DMS53 treated with DMSO at 0.1 percent for 48 hours (cell line): ENCODE data around the gene CFAP45.

ENCODE experiments used
- DNase-seq: peaks from one replicate; lab custom pipeline; 2025; ENCODE audit not compliant: unreplicated experiment; lab: John Stamatoyannopoulos, UW

The CFAP45 gene

GRCh38 chr1:159856576-159856975 is 43.4 kb downstream of the CFAP45 start:
- DNase-seq: peak; percentile 16

GRCh38 chr1:159855709-159856108 is 44.3 kb downstream of the CFAP45 start:
- no peak for DNase-seq

- peak; percentile 65 for DNase-seq
These were observed 45.2 kb downstream of the CFAP45 start for GRCh38 chr1:159854693-159855192.

- peak; percentile 74 for DNase-seq
These were observed 45.8 kb downstream of the CFAP45 start for GRCh38 chr1:159854116-159854692.

GRCh38 chr1:159853417-159854115 is 46.4 kb downstream of the CFAP45 start:
- DNase-seq: no peak

- DNase-seq: no peak
These were observed 48.6 kb downstream of the CFAP45 start for GRCh38 chr1:159851407-159851806.

- DNase-seq: no peak
These were observed 50.2 kb downstream of the CFAP45 start for GRCh38 chr1:159849626-159850366.

GRCh38 chr1:159848326-159848725 is 51.6 kb downstream of the CFAP45 start:
- no peak for DNase-seq

- DNase-seq: no peak
These were observed 52.7 kb downstream of the CFAP45 start for GRCh38 chr1:159847231-159847630.

GRCh38 chr1:159845751-159846629 is 54.0 kb downstream of the CFAP45 start:
- DNase-seq: no peak

GRCh38 chr1:159843459-159843858 is 56.5 kb downstream of the CFAP45 start:
- DNase-seq: no peak

- DNase-seq: no peak
These were observed 58.2 kb downstream of the CFAP45 start for GRCh38 chr1:159841749-159842148.

GRCh38 chr1:159839116-159839849 is 60.7 kb downstream of the CFAP45 start:
- DNase-seq: no peak

GRCh38 chr1:159838715-159839114 is 61.2 kb downstream of the CFAP45 start:
- no peak for DNase-seq

- no peak for DNase-seq
These were observed 64.0 kb downstream of the CFAP45 start for GRCh38 chr1:159835862-159836525.

GRCh38 chr1:159835356-159835755 is 64.6 kb downstream of the CFAP45 start:
- no peak for DNase-seq

GRCh38 chr1:159832309-159832708 is 67.7 kb downstream of the CFAP45 start:
- DNase-seq: no peak

GRCh38 chr1:159831412-159832141 is 68.4 kb downstream of the CFAP45 start:
- DNase-seq: no peak

- DNase-seq: no peak
These were observed 69.2 kb downstream of the CFAP45 start for GRCh38 chr1:159830722-159831121.
